Activated T-helper 1 cell treated with anti-CD3 and anti-CD28 coated beads, Interleukin-12 subunit alpha, Interleukin-12 subunit beta, Interleukin-2, Interleukin-4 antibody, amounts not matched to agents 30 ng/mL and 10 ng/mL and 1 ng/mL, durations not matched to agents 14 hours and 24 hours and 36 hours (primary cell): ENCODE results near the gene NFYC. TPM values are rescaled to one million over a fixed set of nuclear protein-coding genes. Genes with fewer than 3 reads are reported as not detected.
"Not testable (repeated sequence)": the region's sequence is repeated elsewhere in the genome, so short reads cannot be mapped to it uniquely, and the experiment has no call there.

Source experiments
- DNase-seq: peaks from one replicate; pipeline ENCODE4 v3.0.0; 2021; ENCODE audit warnings: low spot score
- H3K27ac Mint-ChIP-seq: one replicate; pipeline ENCODE4 v1.8.0; 2021; ENCODE audit warnings: mild to moderate bottlenecking, mixed read lengths
- H3K27me3 Mint-ChIP-seq: one replicate; pipeline ENCODE4 v1.8.0; 2022; ENCODE audit warnings: mild to moderate bottlenecking, moderate library complexity, mixed read lengths; ENCODE audit not compliant: insufficient read depth
- H3K36me3 Mint-ChIP-seq: one replicate; pipeline ENCODE4 v1.8.0; 2021; ENCODE audit warnings: low read depth, mixed read lengths
- H3K4me1 Mint-ChIP-seq: one replicate; pipeline ENCODE4 v1.8.0; 2021; ENCODE audit warnings: low read depth, mixed read lengths
- H3K4me3 Mint-ChIP-seq: one replicate; pipeline ENCODE4 v1.8.0; 2021; ENCODE audit warnings: mild to moderate bottlenecking, moderate library complexity, mixed read lengths
- H3K9me3 Mint-ChIP-seq: one replicate; pipeline ENCODE4 v1.8.0; 2021; ENCODE audit warnings: mixed read lengths
- intact Hi-C: fragments of 100-400 bp; cut with micrococcal nuclease; formaldehyde crosslinking; loops from one replicate; pipeline ENCODE4 v1.15.1; 2024
- total RNA-seq: library from RNA; stranded (reverse); gene quantifications from 2 replicates; pipeline ENCODE4 v1.2.3, GENCODE V29; 2022

The NFYC gene
- total RNA-seq, 1 donor from 2014 or later: 85.1 TPM

GRCh38 chr1:40712997-40713396 lies 21.5 kb downstream of the NFYC start:
- no peak for DNase-seq
- Mint-ChIP-seq H3K4me1 (peaks cover 61% of the 10 kb centered on the region), H3K27me3 (no peaks in the 10 kb centered on the region), H3K27ac (peak overlapping the region; percentile 63), H3K9me3 (no peaks in the 10 kb centered on the region), H3K36me3 (peaks cover 18% of the 10 kb centered on the region), H3K4me3 (peak overlapping the region; percentile 48)
- intact Hi-C loops: no loop called here

DNA sequence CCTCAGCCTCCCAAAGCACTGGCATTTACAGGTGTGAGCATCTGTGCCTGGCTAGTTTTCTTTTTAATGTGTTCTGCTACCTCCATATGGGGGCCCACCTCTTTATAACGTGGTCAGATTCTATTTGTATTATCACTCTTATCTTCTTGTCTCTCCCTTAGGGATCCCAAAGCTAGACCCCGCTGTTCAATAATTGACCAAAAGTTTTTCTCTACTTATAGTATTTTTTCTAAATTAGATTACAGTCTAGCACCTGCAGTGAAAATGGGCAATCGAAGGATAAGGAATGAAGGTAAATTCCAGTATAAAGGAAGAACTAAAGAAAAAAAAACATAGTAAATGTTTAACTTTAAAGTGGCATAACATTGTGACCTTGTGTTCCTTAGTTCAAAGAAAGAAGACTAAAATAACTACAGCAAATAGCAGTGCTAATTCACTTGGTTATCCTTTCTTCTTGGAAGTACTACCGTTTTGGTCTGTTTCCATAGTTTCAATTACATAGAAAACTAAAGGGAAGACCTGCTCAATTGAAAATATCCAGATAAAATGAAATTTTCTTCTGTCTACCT lies 24.1 kb downstream of the NFYC start:
- Mint-ChIP-seq H3K27me3 (no peaks in the 10 kb centered on the region), H3K9me3 (no peaks in the 10 kb centered on the region), H3K4me3 (no peak overlapping the region), H3K27ac (no peak overlapping the region), H3K4me1 (peaks cover 43% of the 10 kb centered on the region), H3K36me3 (peaks cover 21% of the 10 kb centered on the region)
- intact Hi-C loops: no loop called here
- no peak for DNase-seq

DNA sequence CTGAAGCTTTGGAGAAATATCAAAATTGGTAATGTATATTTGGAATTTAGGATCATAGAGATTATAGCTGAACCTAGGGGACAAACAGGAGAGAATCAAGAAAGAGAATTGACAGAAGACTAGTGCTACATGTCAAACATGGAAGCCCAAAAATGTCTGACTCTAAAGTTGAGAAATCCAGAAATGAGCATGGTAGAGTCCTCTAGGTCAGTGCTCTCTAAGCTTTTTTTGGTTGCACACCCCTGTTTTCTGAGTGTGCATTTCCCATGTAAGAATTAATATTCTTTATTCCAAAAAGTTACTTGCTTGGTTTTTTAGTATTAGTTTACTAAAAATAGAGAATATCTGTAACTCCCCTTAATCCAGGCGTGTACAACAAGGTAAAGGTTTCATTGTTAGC lies 25.6 kb downstream of the NFYC start:
- Mint-ChIP-seq H3K4me1 (peaks cover 28% of the 10 kb centered on the region), H3K36me3 (peaks cover 16% of the 10 kb centered on the region), H3K9me3 (no peaks in the 10 kb centered on the region), H3K27me3 (no peaks in the 10 kb centered on the region), H3K27ac (no peak overlapping the region), H3K4me3 (no peak overlapping the region)
- intact Hi-C loops: no loop called here
- no peak for DNase-seq

- Mint-ChIP-seq H3K36me3 (peaks cover 19% of the 10 kb centered on the region), H3K27ac (no peak overlapping the region), H3K4me3 (no peak overlapping the region), H3K27me3 (no peaks in the 10 kb centered on the region), H3K4me1 (peaks cover 23% of the 10 kb centered on the region), H3K9me3 (no peaks in the 10 kb centered on the region)
- intact Hi-C loops: no loop called here
- no peak for DNase-seq
Observed at GRCh38 chr1:40717955-40718354, 26.5 kb downstream of the NFYC start.

DNA sequence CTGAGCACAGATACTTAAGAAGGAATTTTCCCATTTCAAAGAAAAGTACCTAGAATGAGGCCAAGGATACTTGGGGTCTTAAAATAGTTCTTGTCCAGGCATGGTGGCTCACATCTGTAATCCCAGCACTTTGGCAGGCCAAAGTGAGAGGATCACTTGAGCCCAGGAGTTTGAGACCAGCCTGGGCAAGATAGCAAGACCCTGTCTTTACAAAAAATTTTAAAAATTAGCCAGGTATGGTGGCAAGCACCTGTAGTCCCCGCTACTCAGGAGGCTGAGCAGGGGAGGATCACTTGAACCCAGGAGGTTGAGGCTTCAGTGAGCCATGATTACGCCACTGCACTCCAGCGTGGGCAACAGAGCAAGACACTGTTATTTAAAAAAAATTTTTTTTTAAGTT lies 29.0 kb downstream of the NFYC start:
- intact Hi-C loops: no loop called here
- H3K27ac Mint-ChIP-seq: no peak overlapping the region
- no peak for DNase-seq
- no peaks in the 10 kb centered on the region for H3K9me3 Mint-ChIP-seq
- peaks cover 20% of the 10 kb centered on the region for H3K4me1 Mint-ChIP-seq
- H3K36me3 Mint-ChIP-seq: peaks cover 18% of the 10 kb centered on the region
- no peaks in the 10 kb centered on the region for H3K27me3 Mint-ChIP-seq
- H3K4me3 Mint-ChIP-seq: no peak overlapping the region

- Mint-ChIP-seq H3K27ac (no peak overlapping the region), H3K9me3 (no peaks in the 10 kb centered on the region), H3K4me1 (peaks cover 18% of the 10 kb centered on the region), H3K36me3 (peaks cover 12% of the 10 kb centered on the region), H3K4me3 (no peak overlapping the region), H3K27me3 (no peaks in the 10 kb centered on the region)
- intact Hi-C loops: no loop called here
- no peak for DNase-seq
Observed at GRCh38 chr1:40722622-40723021, 31.1 kb downstream of the NFYC start.

DNA sequence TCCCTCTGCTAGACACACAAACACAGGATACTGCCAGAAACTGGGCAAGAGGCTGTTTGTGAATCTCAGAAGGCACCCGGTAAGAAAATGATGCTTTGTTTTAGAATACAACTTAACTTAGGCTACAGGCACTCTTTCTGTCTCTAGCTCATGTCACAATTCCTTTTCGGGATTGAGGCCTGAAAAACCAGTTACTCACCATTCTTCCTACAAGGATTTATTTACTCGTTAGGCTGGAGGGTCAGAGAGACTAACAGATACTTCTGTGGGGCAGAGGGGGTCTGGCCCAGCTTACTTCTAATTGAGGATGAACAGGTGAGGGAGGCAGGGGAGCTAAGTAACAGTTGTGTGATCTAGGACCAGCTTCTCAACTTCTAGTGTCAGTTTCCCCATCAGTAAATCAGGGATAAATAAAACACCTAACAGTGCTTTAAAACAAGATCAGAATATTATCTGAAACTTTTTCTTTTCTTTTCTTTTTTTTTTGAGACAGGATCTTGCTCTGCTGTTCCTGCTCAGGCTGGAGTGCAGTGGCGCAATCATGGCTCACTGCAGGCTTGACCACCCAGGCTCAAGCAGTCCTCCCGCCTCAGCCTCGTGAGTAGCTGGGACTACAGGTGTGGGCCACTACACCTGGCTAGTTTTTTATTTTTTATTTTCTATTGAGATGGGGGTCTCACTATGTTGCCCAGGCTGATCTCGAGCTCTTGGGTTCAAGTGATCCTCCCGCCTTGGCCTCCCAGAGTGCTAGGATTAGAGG lies 31.9 kb downstream of the NFYC start:
- no peak overlapping the region for H3K27ac Mint-ChIP-seq

GRCh38 chr1:40727662-40728061 lies 36.2 kb downstream of the NFYC start:
- H3K4me3 Mint-ChIP-seq, H3K27me3 Mint-ChIP-seq, DNase-seq, H3K27ac Mint-ChIP-seq, H3K9me3 Mint-ChIP-seq, intact Hi-C loops: not testable (repeated sequence)
- H3K36me3 Mint-ChIP-seq: peaks cover 21% of the 10 kb centered on the region
- peaks cover 29% of the 10 kb centered on the region for H3K4me1 Mint-ChIP-seq

More for the DNA sequence above, 31.9 kb downstream of the NFYC start:
- Mint-ChIP-seq H3K36me3 (peaks cover 10% of the 10 kb centered on the region), H3K9me3 (no peaks in the 10 kb centered on the region), H3K4me1 (peaks cover 14% of the 10 kb centered on the region), H3K27me3 (no peaks in the 10 kb centered on the region), H3K4me3 (no peak overlapping the region)
- intact Hi-C loops: no loop called here
- DNase-seq: no peak

- H3K9me3 Mint-ChIP-seq, H3K27me3 Mint-ChIP-seq, intact Hi-C loops, DNase-seq, H3K4me3 Mint-ChIP-seq: not testable (repeated sequence)
- H3K36me3 Mint-ChIP-seq: peaks cover 14% of the 10 kb centered on the region
- H3K4me1 Mint-ChIP-seq: peaks cover 34% of the 10 kb centered on the region
- peak overlapping the region; percentile 55 for H3K27ac Mint-ChIP-seq
Observed at GRCh38 chr1:40729316-40729862, 37.9 kb downstream of the NFYC start.

DNA sequence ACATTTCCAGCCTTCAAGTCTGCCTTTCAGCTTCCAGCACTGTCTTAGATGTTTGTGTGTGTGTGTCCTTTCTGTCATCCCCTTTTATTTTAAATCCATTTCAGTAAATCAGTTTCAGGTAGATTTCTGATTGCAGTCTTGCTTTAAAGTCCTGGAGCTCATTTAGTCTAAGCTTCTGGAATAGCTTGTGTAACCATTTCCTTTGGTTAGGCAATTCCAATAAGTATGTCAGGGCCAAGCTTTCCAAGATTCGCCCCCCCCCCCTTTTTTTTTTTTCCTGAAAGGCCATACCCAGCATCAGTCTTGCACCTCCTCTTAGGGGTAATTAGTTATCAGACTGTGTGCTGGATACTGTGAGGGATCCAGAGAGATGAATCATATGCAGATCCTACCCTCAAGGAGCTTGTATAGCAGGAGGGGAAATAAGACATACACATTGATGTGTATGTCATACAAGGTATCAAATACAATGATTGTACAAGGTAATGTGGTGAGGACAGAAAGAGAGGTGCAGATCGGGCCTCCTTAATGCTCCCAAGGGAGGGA lies 41.3 kb downstream of the NFYC start:
- Mint-ChIP-seq H3K4me3 (no peak overlapping the region), H3K9me3 (no peaks in the 10 kb centered on the region), H3K27me3 (no peaks in the 10 kb centered on the region), H3K4me1 (peaks cover 37% of the 10 kb centered on the region), H3K36me3 (peaks cover 15% of the 10 kb centered on the region), H3K27ac (no peak overlapping the region)
- intact Hi-C loops: no loop called here
- no peak for DNase-seq

- Mint-ChIP-seq H3K4me3 (no peak overlapping the region), H3K4me1 (peaks cover 31% of the 10 kb centered on the region), H3K27ac (no peak overlapping the region), H3K9me3 (no peaks in the 10 kb centered on the region), H3K36me3 (peaks cover 33% of the 10 kb centered on the region), H3K27me3 (no peaks in the 10 kb centered on the region)
- intact Hi-C loops: no loop called here
- no peak for DNase-seq
Observed at GRCh38 chr1:40734882-40735628, 43.6 kb downstream of the NFYC start.

DNA sequence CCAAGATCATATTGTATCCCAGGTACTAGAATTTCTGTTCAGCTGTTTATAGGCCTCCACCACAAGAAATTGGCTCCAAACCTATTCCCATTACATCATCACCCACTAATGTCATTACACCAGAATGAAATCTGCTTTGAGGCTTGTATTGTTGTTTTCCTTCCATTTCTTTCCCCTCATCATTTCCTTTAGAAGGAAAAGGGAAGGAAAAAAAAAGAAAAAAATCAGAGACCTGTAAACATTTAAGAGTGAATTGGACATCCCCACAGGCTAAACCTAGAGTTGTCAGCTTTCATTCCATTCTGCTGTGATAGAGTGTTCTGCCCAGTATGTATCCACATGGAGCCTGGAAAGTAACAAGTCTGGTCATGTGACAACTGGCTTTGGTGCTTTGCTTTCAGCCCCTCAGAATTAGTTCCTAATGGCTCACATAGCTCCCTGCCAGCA lies 44.6 kb downstream of the NFYC start:
- no peaks in the 10 kb centered on the region for H3K9me3 Mint-ChIP-seq
- H3K27me3 Mint-ChIP-seq: no peaks in the 10 kb centered on the region
- H3K36me3 Mint-ChIP-seq: peaks cover 30% of the 10 kb centered on the region
- DNase-seq: no peak
- no peak overlapping the region for H3K4me3 Mint-ChIP-seq
- intact Hi-C loops: no loop called here
- peaks cover 31% of the 10 kb centered on the region for H3K4me1 Mint-ChIP-seq
- no peak overlapping the region for H3K27ac Mint-ChIP-seq

DNA sequence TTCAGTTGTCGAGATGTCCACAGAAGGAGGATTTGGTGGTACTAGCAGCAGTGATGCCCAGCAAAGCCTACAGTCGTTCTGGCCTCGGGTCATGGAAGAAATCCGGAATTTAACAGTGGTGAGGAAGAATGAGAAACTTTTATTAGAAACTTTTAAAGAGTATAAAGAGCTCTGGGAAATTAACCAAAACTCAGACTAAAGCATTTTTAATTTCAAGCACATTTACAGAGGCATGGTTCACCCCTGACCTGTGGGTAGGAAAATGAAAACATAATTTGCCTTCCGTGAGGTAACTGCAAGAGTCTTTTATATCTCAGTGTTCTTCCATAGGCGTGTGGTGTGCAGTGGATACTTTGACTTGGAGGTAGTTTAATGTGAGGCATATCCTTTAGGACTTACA lies 47.3 kb downstream of the NFYC start:
- H3K4me3 Mint-ChIP-seq: no peak overlapping the region
- no peaks in the 10 kb centered on the region for H3K9me3 Mint-ChIP-seq
- no peak for DNase-seq
- H3K27ac Mint-ChIP-seq: peak overlapping the region; percentile 14
- H3K36me3 Mint-ChIP-seq: peaks cover 37% of the 10 kb centered on the region
- H3K27me3 Mint-ChIP-seq: no peaks in the 10 kb centered on the region
- intact Hi-C loops: no loop called here
- peaks cover 32% of the 10 kb centered on the region for H3K4me1 Mint-ChIP-seq
